Activated gamma-delta T cell treated with anti-CD3 and anti-CD28 coated beads, Interleukin-2, amount 50 U/mL, for 16 hours (primary cell): Measurements from ENCODE around the gene USP17L21.
"Not testable (repeated sequence)": the region's sequence is repeated elsewhere in the genome, so short reads cannot be mapped to it uniquely, and the experiment has no call there.

Experiments used
- DNase-seq: peaks from one replicate; pipeline ENCODE4 v3.0.0-alpha.2; 2020; ENCODE audit warnings: low read depth

USP17L21 gene

GRCh38 chr4:9262572-9262971, at the start of gene USP17L21:
Gene USP17L21, plus strand, starts transcription at chr4:9262872. Its CDS starts 0 bp downstream, at chr4:9262872.
- not testable (repeated sequence) for DNase-seq

GRCh38 chr4:9214701-9215100, 48.0 kb upstream of the USP17L21 start:
- DNase-seq = not testable (repeated sequence)

GRCh38 chr4:9215105-9215504, 47.6 kb upstream of the USP17L21 start, which contains the start of gene USP17L11:
Gene USP17L11, plus strand, starts transcription at chr4:9215405. Its CDS starts 0 bp downstream, at chr4:9215405.
- not testable (repeated sequence) for DNase-seq

- DNase-seq = not testable (repeated sequence)
These were observed 42.8 kb upstream of the USP17L21 start, which contains the start of gene USP17L12 for GRCh38 chr4:9219852-9220251. Gene USP17L12, plus strand, starts transcription at chr4:9220152. Its CDS starts 0 bp downstream, at chr4:9220152.

DNA sequence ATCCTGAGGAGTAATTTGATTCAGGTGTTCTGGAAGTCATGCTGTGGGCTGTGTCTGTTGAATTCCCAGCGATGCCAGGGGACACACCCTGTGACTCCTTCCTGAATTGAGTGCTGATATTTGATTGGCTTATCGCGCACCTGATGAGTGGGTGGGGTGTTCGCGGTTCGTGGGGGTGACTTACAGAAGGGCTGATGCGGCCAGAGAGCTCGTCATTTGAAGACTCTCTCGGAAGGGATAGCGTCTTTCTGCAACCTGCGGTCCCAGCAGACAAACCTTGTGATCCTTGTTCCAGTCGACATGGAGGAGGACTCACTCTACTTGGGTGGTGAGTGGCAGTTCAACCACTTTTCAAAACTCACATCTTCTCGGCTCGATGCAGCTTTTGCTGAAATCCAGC, 38.1 kb upstream of the USP17L21 start, which contains the start of gene USP17L13:
USP17L13 (plus strand) TSS at position 301 of the 400 bp plus-strand sequence; CDS start at position 301, 0 bp downstream.
- not testable (repeated sequence) for DNase-seq

DNA sequence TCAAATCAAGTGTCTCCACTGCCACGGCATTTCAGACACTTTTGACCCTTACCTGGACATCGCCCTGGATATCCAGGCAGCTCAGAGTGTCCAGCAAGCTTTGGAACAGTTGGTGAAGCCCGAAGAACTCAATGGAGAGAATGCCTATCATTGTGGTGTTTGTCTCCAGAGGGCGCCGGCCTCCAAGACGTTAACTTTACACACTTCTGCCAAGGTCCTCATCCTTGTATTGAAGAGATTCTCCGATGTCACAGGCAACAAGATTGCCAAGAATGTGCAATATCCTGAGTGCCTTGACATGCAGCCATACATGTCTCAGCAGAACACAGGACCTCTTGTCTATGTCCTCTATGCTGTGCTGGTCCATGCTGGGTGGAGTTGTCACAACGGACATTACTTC, 32.4 kb upstream of the USP17L21 start:
- not testable (repeated sequence) for DNase-seq

DNA sequence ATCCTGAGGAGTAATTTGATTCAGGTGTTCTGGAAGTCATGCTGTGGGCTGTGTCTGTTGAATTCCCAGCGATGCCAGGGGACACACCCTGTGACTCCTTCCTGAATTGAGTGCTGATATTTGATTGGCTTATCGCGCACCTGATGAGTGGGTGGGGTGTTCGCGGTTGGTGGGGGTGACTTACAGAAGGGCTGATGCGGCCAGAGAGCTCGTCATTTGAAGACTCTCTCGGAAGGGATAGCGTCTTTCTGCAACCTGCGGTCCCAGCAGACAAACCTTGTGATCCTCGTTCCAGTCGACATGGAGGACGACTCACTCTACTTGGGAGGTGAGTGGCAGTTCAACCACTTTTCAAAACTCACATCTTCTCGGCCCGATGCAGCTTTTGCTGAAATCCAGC, 28.6 kb upstream of the USP17L21 start, which contains the start of gene USP17L15:
USP17L15 (plus strand) TSS at position 301 of the 400 bp plus-strand sequence; CDS start at position 301, 0 bp downstream.
- DNase-seq = not testable (repeated sequence)

- not testable (repeated sequence) for DNase-seq
These were observed 24.2 kb upstream of the USP17L21 start for GRCh38 chr4:9238461-9238860.

GRCh38 chr4:9243579-9243978, 19.1 kb upstream of the USP17L21 start, which contains the start of gene USP17L17:
Gene USP17L17, plus strand, starts transcription at chr4:9243879. Its CDS starts 0 bp downstream, at chr4:9243879.
- not testable (repeated sequence) for DNase-seq

DNA sequence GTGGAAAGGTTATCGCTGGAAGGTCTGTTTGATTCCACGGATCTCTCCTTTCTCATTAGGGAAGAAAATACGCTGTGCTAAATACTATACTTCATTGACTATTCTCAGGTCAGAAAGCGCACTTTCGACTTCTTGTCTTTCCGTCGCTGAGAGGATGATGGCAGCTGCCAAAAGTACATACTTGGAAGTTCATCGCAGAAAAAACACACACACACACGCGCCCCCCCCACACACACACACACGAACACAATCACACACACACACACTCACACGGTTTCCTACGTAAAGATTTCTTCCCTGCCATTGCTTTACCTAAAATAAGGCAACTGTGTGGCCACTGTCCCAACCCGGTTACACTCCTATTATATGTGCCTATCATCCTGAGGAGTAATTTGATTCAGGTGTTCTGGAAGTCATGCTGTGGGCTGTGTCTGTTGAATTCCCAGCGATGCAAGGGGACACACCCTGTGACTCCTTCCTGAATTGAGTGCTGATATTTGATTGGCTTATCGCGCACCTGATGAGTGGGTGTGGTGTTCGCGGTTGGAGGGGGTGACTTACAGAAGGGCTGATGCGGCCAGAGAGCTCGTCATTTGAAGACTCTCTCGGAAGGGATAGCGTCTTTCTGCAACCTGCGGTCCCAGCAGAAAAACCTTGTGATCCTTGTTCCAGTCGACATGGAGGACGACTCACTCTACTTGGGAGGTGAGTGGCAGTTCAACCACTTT, 14.6 kb upstream of the USP17L21 start, which contains the start of gene USP17L18:
USP17L18 (plus strand) TSS at position 678 of the 728 bp plus-strand sequence; CDS start at position 678, 0 bp downstream.
- DNase-seq = not testable (repeated sequence)

DNA sequence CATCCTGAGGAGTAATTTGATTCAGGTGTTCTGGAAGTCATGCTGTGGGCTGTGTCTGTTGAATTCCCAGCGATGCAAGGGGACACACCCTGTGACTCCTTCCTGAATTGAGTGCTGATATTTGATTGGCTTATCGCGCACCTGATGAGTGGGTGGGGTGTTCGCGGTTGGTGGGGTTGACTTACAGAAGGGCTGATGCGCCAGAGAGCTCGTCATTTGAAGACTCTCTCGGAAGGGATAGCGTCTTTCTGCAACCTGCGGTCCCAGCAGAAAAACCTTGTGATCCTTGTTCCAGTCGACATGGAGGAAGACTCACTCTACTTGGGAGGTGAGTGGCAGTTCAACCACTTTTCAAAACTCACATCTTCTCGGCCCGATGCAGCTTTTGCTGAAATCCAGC, 9.6 kb upstream of the USP17L21 start, which contains the start of gene USP17L19:
USP17L19 (plus strand) TSS at position 301 of the 400 bp plus-strand sequence; CDS start at position 301, 0 bp downstream.
- DNase-seq = not testable (repeated sequence)

DNA sequence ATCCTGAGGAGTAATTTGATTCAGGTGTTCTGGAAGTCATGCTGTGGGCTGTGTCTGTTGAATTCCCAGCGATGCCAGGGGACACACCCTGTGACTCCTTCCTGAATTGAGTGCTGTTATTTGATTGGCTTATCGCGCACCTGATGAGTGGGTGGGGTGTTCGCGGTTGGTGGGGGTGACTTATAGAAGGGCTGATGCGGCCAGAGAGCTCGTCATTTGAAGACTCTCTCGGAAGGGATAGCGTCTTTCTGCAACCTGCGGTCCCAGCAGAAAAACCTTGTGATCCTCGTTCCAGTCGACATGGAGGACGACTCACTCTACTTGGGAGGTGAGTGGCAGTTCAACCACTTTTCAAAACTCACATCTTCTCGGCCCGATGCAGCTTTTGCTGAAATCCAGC, 4.8 kb upstream of the USP17L21 start, which contains the start of gene USP17L20:
USP17L20 (plus strand) TSS at position 301 of the 400 bp plus-strand sequence; CDS start at position 301, 0 bp downstream.
- DNase-seq = not testable (repeated sequence)

DNA sequence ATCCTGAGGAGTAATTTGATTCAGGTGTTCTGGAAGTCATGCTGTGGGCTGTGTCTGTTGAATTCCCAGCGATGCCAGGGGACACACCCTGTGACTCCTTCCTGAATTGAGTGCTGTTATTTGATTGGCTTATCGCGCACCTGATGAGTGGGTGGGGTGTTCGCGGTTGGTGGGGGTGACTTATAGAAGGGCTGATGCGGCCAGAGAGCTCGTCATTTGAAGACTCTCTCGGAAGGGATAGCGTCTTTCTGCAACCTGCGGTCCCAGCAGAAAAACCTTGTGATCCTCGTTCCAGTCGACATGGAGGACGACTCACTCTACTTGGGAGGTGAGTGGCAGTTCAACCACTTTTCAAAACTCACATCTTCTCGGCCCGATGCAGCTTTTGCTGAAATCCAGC, 4.6 kb downstream of the USP17L21 start, which contains the start of gene USP17L22:
USP17L22 (plus strand) TSS at position 301 of the 400 bp plus-strand sequence; CDS start at position 301, 0 bp downstream.
- DNase-seq = not testable (repeated sequence)

- peak; percentile 1 for DNase-seq
These were observed 9.0 kb downstream of the USP17L21 start for GRCh38 chr4:9271719-9272118.
